ENCODE measurements around the gene TRABD2A.

Gene TRABD2A

DNA sequence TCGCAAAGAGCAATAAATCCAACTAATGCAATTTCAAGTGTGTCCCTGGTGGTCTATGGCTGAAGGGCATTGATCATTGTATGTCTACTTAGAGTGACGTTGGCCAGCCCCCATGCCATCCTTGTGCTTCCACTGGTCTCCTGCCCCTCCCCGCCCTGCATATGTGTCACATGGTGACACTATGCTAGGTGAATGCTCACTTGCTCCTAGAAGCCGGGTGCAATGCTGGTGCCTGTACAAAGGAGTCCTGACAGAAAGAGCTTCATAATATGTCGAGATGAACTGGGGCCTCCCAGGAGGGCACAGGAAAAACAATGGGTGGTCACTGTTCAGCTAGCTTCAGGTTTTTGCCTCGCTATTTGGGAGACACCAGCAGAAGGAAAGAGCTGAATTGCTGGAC, 5.9 kb upstream of the TRABD2A start:
- no peak overlapping the region for H3K4ac ChIP-seq (ENCODE audit: low read depth in 1 of 2, low read length in 2 of 2)
- H2AFZ ChIP-seq (ENCODE audit: low read depth, low read length): no peak overlapping the region
- H2BK5ac ChIP-seq (ENCODE audit: low read depth, low read length, poor library complexity, severe bottlenecking): no peak overlapping the region
- H3K27me3 ChIP-seq (ENCODE audit: control insufficient read depth in 1 of 2, insufficient read depth in 1 of 2, low read length in 2 of 2): no peaks in the 10 kb centered on the region
- H4K91ac ChIP-seq (ENCODE audit: low read length): no peak overlapping the region
- no peaks in the 10 kb centered on the region for H3K36me3 ChIP-seq (ENCODE audit: control insufficient read depth in 1 of 2, insufficient read depth in 2 of 2, low read depth in 1 of 2, low read length in 2 of 2)
- peaks cover 5% of the 10 kb centered on the region for H3K4me1 ChIP-seq (ENCODE audit: control insufficient read depth, insufficient read depth, low read depth, low read length)
- H4K8ac ChIP-seq (ENCODE audit: low read length): no peak overlapping the region
- no peak overlapping the region for H3K14ac ChIP-seq (ENCODE audit: low read length in 2 of 2)
- H2BK15ac ChIP-seq (ENCODE audit: low read depth, poor library complexity, severe bottlenecking): no peak overlapping the region
- no peak overlapping the region for H3K4me2 ChIP-seq (ENCODE audit: low read length, poor library complexity, severe bottlenecking)
- H3K9me3 ChIP-seq (ENCODE audit: control insufficient read depth, low read length): no peaks in the 10 kb centered on the region
- no peak overlapping the region for H3K9ac ChIP-seq (ENCODE audit: low read length)
- no peak overlapping the region for H2BK120ac ChIP-seq (ENCODE audit: low read depth, low read length)
- no peak overlapping the region for H3K27ac ChIP-seq (ENCODE audit: low read length, poor library complexity, severe bottlenecking)
- no peak overlapping the region for H2BK12ac ChIP-seq (ENCODE audit: low read length in 2 of 2)
- H2AK5ac ChIP-seq (ENCODE audit: low read length, severe bottlenecking): no peak overlapping the region
- 95% methylated on average over 6 of the region's 6 CpGs for WGBS
- no peak overlapping the region for H3K18ac ChIP-seq (ENCODE audit: low read depth in 1 of 2, low read length in 2 of 2)
- no peak overlapping the region for H3K4me3 ChIP-seq (ENCODE audit: insufficient read depth in 1 of 2, low read depth in 1 of 2, low read length in 2 of 2)
- H3K23ac ChIP-seq (ENCODE audit: low read length in 2 of 2): no peak overlapping the region
- DNase-seq: no peak
- H3K79me1 ChIP-seq (replicated peaks; ENCODE audit: low read length, poor library complexity, severe bottlenecking): no peaks in the 10 kb centered on the region

DNA sequence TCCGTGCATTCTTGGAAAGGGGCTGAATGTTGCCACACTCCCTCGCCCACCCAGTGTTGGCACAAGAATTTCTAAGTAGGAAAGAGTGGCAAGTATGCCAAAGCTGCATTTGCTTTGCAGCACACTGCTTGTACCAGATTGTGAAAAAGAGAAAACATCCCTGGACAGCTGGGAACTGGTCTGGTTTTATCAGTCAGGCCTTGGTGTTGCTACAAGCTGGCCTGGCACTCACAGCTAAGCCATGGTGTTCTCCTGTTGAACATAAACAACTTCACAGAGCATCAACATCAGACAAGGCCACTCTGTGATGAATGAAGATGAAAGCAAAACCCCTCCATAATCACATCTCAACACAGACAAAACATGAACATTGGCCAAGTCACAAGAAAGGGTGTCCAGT, 4.2 kb upstream of the TRABD2A start:
- 95% methylated on average over 2 of the region's 2 CpGs for WGBS
- no peak overlapping the region for H4K91ac ChIP-seq (ENCODE audit: low read length)

DNA sequence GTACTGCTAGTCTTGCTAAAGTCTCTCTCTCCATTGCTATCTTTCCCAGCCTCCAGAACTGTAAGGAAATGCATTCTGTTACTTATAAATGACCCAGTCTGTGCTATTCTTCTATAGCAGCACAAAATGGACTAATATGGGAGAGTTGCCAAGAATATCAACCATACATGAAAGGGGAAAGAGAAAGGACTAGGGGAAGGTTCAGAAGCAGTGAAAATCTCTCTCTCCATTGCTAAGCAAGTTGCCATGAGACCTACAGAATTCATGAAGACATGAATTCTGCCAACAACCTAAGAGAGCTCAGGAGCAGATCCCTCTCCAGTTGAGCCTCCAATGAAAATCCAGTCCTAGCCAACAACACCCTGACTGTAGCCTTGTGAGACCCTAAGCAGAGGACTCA, 3.6 kb upstream of the TRABD2A start:
- Histone ChIP-seq H2BK120ac (ENCODE audit: low read depth, low read length) (no peak overlapping the region), H3K4me1 (ENCODE audit: control insufficient read depth, insufficient read depth, low read depth, low read length) (peaks cover 17% of the 10 kb centered on the region), H3K9me3 (ENCODE audit: control insufficient read depth, low read length) (no peaks in the 10 kb centered on the region), H2BK5ac (ENCODE audit: low read depth, low read length, poor library complexity, severe bottlenecking) (no peak overlapping the region), H3K23ac (ENCODE audit: low read length in 2 of 2) (no peak overlapping the region), H4K91ac (ENCODE audit: low read length) (no peak overlapping the region), H3K18ac (ENCODE audit: low read depth in 1 of 2, low read length in 2 of 2) (no peak overlapping the region), H2AK5ac (ENCODE audit: low read length, severe bottlenecking) (no peak overlapping the region), H3K79me1 (replicated peaks; ENCODE audit: low read length, poor library complexity, severe bottlenecking) (no peaks in the 10 kb centered on the region), H2BK12ac (ENCODE audit: low read length in 2 of 2) (no peak overlapping the region), H2BK15ac (ENCODE audit: low read depth, poor library complexity, severe bottlenecking) (no peak overlapping the region), H3K27ac (ENCODE audit: low read length, poor library complexity, severe bottlenecking) (no peak overlapping the region), H3K36me3 (ENCODE audit: control insufficient read depth in 1 of 2, insufficient read depth in 2 of 2, low read depth in 1 of 2, low read length in 2 of 2) (no peaks in the 10 kb centered on the region), H3K4me2 (ENCODE audit: low read length, poor library complexity, severe bottlenecking) (no peak overlapping the region), H3K27me3 (ENCODE audit: control insufficient read depth in 1 of 2, insufficient read depth in 1 of 2, low read length in 2 of 2) (peaks cover 8 to 12% of the 10 kb centered on the region in 2 experiments), H3K14ac (ENCODE audit: low read length in 2 of 2) (no peak overlapping the region), H3K4me3 (ENCODE audit: insufficient read depth in 1 of 2, low read depth in 1 of 2, low read length in 2 of 2) (no peak overlapping the region), H4K8ac (ENCODE audit: low read length) (no peak overlapping the region), H3K4ac (ENCODE audit: low read depth in 1 of 2, low read length in 2 of 2) (no peak overlapping the region), H2AFZ (ENCODE audit: low read depth, low read length) (no peak overlapping the region), H3K9ac (ENCODE audit: low read length) (no peak overlapping the region)
- DNase-seq: no peak

More for the DNA sequence above, 4.2 kb upstream of the TRABD2A start:
- no peak overlapping the region for H3K4me2 ChIP-seq (ENCODE audit: low read length, poor library complexity, severe bottlenecking)
- H3K9me3 ChIP-seq (ENCODE audit: control insufficient read depth, low read length): no peaks in the 10 kb centered on the region
- no peak overlapping the region for H2BK5ac ChIP-seq (ENCODE audit: low read depth, low read length, poor library complexity, severe bottlenecking)
- H2AFZ ChIP-seq (ENCODE audit: low read depth, low read length): no peak overlapping the region
- peaks cover 6% of the 10 kb centered on the region in 2 experiments for H3K27me3 ChIP-seq (ENCODE audit: control insufficient read depth in 1 of 2, insufficient read depth in 1 of 2, low read length in 2 of 2)
- H3K23ac ChIP-seq (ENCODE audit: low read length in 2 of 2): no peak overlapping the region
- H2AK5ac ChIP-seq (ENCODE audit: low read length, severe bottlenecking): no peak overlapping the region
- no peak overlapping the region for H3K27ac ChIP-seq (ENCODE audit: low read length, poor library complexity, severe bottlenecking)
- H3K9ac ChIP-seq (ENCODE audit: low read length): no peak overlapping the region
- no peak overlapping the region for H2BK15ac ChIP-seq (ENCODE audit: low read depth, poor library complexity, severe bottlenecking)
- H3K4me1 ChIP-seq (ENCODE audit: control insufficient read depth, insufficient read depth, low read depth, low read length): peaks cover 13% of the 10 kb centered on the region
- H2BK12ac ChIP-seq (ENCODE audit: low read length in 2 of 2): no peak overlapping the region
- no peaks in the 10 kb centered on the region for H3K79me1 ChIP-seq (replicated peaks; ENCODE audit: low read length, poor library complexity, severe bottlenecking)
- no peak overlapping the region for H3K4ac ChIP-seq (ENCODE audit: low read depth in 1 of 2, low read length in 2 of 2)
- no peak for DNase-seq
- H3K4me3 ChIP-seq (ENCODE audit: insufficient read depth in 1 of 2, low read depth in 1 of 2, low read length in 2 of 2): no peak overlapping the region
- H4K8ac ChIP-seq (ENCODE audit: low read length): no peak overlapping the region
- H3K36me3 ChIP-seq (ENCODE audit: control insufficient read depth in 1 of 2, insufficient read depth in 2 of 2, low read depth in 1 of 2, low read length in 2 of 2): no peaks in the 10 kb centered on the region
- no peak overlapping the region for H3K14ac ChIP-seq (ENCODE audit: low read length in 2 of 2)
- no peak overlapping the region for H2BK120ac ChIP-seq (ENCODE audit: low read depth, low read length)
- H3K18ac ChIP-seq (ENCODE audit: low read depth in 1 of 2, low read length in 2 of 2): peak overlapping the region in 1 of 2 experiments; percentile 1

DNA sequence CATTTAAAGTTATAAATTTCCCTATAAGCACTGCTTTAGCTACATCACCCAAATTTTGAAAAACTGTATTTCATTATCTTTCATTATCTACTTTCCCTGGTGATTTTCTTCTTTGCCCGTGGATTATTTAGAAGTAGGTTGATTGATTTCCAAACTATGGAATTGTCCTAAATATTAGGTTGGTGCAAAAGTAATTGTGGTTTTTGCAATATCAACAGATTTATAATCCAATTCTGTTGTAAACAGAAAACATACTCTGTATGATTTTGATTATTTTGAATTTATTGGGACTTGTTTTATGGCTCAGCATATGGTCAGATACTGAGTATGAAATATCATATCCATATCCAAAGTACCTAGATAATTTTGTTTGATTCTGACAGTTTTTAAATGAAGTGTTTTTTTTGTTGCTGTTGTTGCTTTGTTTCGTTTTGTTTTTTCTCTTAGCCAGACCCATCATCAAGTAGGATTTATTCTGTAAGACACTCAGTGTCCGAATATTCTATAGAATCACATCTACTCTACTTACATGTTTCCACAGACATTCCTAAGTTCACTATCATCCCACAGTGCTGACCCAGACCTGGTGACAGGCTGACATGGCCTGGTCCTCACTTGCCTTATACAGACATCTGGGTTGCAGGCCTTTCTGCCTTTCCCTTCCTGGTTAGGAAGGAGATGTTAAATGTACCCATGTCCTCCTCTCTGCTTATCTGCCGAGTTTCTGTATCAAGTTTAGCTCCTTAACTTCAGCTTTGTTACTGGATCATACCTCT, 2.1 kb upstream of the TRABD2A start:
- Histone ChIP-seq H2AFZ (ENCODE audit: low read depth, low read length) (no peak overlapping the region), H3K27ac (ENCODE audit: low read length, poor library complexity, severe bottlenecking) (no peak overlapping the region), H3K23ac (ENCODE audit: low read length in 2 of 2) (no peak overlapping the region), H4K91ac (ENCODE audit: low read length) (no peak overlapping the region), H3K18ac (ENCODE audit: low read depth in 1 of 2, low read length in 2 of 2) (peak overlapping the region in 1 of 2 experiments; percentile 9), H2AK5ac (ENCODE audit: low read length, severe bottlenecking) (peak overlapping the region; percentile 23), H3K27me3 (ENCODE audit: control insufficient read depth in 1 of 2, insufficient read depth in 1 of 2, low read length in 2 of 2) (peaks cover 8 to 16% of the 10 kb centered on the region in 2 experiments), H3K4ac (ENCODE audit: low read depth in 1 of 2, low read length in 2 of 2) (no peak overlapping the region), H3K36me3 (ENCODE audit: control insufficient read depth in 1 of 2, insufficient read depth in 2 of 2, low read depth in 1 of 2, low read length in 2 of 2) (no peaks in the 10 kb centered on the region), H2BK5ac (ENCODE audit: low read depth, low read length, poor library complexity, severe bottlenecking) (no peak overlapping the region), H2BK15ac (ENCODE audit: low read depth, poor library complexity, severe bottlenecking) (no peak overlapping the region), H3K4me3 (ENCODE audit: insufficient read depth in 1 of 2, low read depth in 1 of 2, low read length in 2 of 2) (no peak overlapping the region), H3K4me2 (ENCODE audit: low read length, poor library complexity, severe bottlenecking) (no peak overlapping the region), H2BK120ac (ENCODE audit: low read depth, low read length) (no peak overlapping the region), H4K8ac (ENCODE audit: low read length) (no peak overlapping the region), H3K4me1 (ENCODE audit: control insufficient read depth, insufficient read depth, low read depth, low read length) (peaks cover 21% of the 10 kb centered on the region), H3K9ac (ENCODE audit: low read length) (peak overlapping the region; percentile 80), H3K14ac (ENCODE audit: low read length in 2 of 2) (no peak overlapping the region), H3K79me1 (replicated peaks; ENCODE audit: low read length, poor library complexity, severe bottlenecking) (no peaks in the 10 kb centered on the region), H2BK12ac (ENCODE audit: low read length in 2 of 2) (peak overlapping the region in 1 of 2 experiments; percentile 73), H3K9me3 (ENCODE audit: control insufficient read depth, low read length) (no peaks in the 10 kb centered on the region)
- 80% methylated on average over 2 of the region's 4 CpGs for WGBS
- DNase-seq: no peak

Measured in mesenchymal stem cell (in vitro differentiated cells and primary cell).